ENCODE data around the gene MTFR1L. TPM values are rescaled to one million over a fixed set of nuclear protein-coding genes. Genes with fewer than 3 reads are reported as not detected.

Gene MTFR1L
- total RNA-seq, 2 experiments from 2014 or later = 35.3 to 43.4 TPM

- peaks cover 29% of the 10 kb centered on the region for H3K4me1 ChIP-seq (ENCODE audit: insufficient read depth, low read length, poor library complexity, severe bottlenecking)
- H3K79me2 ChIP-seq (ENCODE audit: insufficient read depth, low read depth, low read length) = no peaks in the 10 kb centered on the region
- ChIA-PET POLR2A (interaction anchor here (0.6 to 1.3 kb wide), 6 partner anchors 12 to 255 kb away, joined by 3 read pairs; no protein-coding TSS in a partner anchor), CTCF (ENCODE audit: unreplicated experiment) (no interaction called here)
- H3K4me3 ChIP-seq (ENCODE audit: low read depth, low read length, poor library complexity, severe bottlenecking) = peak overlapping the region; percentile 1
- intact Hi-C loops (cut with micrococcal nuclease; ENCODE audit: unreplicated experiment) = no loop called here
- no peaks in the 10 kb centered on the region for H3K9me2 ChIP-seq (ENCODE audit: insufficient read depth, low read length)
- TF ChIP-seq CTCF (conservative IDR thresholded peaks at IDR 0.05; ENCODE audit: low read length) (no peak), EZH2phosphoT487 (IDR thresholded peaks at IDR 0.05; ENCODE audit: borderline replicate concordance, low read depth, low read length) (no peak)
- H3K9me3 ChIP-seq (ENCODE audit: low read length) = no peaks in the 10 kb centered on the region
- BruUV-seq (replicated peaks) = TSS peak; percentile 74
- H3K4me2 ChIP-seq (ENCODE audit: low read length) = peak overlapping the region; percentile 56
- H2AFZ ChIP-seq (ENCODE audit: low read length) = no peak overlapping the region
- peak; percentile 47 for DNase-seq (ENCODE audit: low spot score)
- H3K27ac ChIP-seq (ENCODE audit: low read depth, low read length, poor library complexity, severe bottlenecking) = no peak overlapping the region
- no peaks in the 10 kb centered on the region for H3K36me3 ChIP-seq (ENCODE audit: insufficient read depth, low read length)
- H4K20me1 ChIP-seq (ENCODE audit: insufficient read depth, low read length) = no peaks in the 10 kb centered on the region
Observed at GRCh38 chr1:25802915-25803314, 16.8 kb upstream of the MTFR1L start.

GRCh38 chr1:25803368-25803767, 16.4 kb upstream of the MTFR1L start:
- CTCF ChIA-PET (ENCODE audit: unreplicated experiment) = no interaction called here
- POLR2A ChIA-PET = interaction anchor here (0.6 to 1.3 kb wide), 5 partner anchors 11 to 77 kb away, joined by 3 to 4 read pairs (median 3); no protein-coding TSS in a partner anchor
- H3K9me3 ChIP-seq (ENCODE audit: low read length) = no peaks in the 10 kb centered on the region
- intact Hi-C loops (cut with micrococcal nuclease; ENCODE audit: unreplicated experiment) = no loop called here
- peaks cover 29% of the 10 kb centered on the region for H3K4me1 ChIP-seq (ENCODE audit: insufficient read depth, low read length, poor library complexity, severe bottlenecking)
- no peaks in the 10 kb centered on the region for H3K9me2 ChIP-seq (ENCODE audit: insufficient read depth, low read length)
- H3K4me2 ChIP-seq (ENCODE audit: low read length) = peak overlapping the region; percentile 56
- H3K79me2 ChIP-seq (ENCODE audit: insufficient read depth, low read depth, low read length) = no peaks in the 10 kb centered on the region
- no peak overlapping the region for H3K4me3 ChIP-seq (ENCODE audit: low read depth, low read length, poor library complexity, severe bottlenecking)
- no peaks in the 10 kb centered on the region for H4K20me1 ChIP-seq (ENCODE audit: insufficient read depth, low read length)
- no peak for TF ChIP-seq CTCF (conservative IDR thresholded peaks at IDR 0.05; ENCODE audit: low read length)
- no peak for TF ChIP-seq EZH2phosphoT487 (IDR thresholded peaks at IDR 0.05; ENCODE audit: borderline replicate concordance, low read depth, low read length)
- no peaks in the 10 kb centered on the region for H3K36me3 ChIP-seq (ENCODE audit: insufficient read depth, low read length)
- H2AFZ ChIP-seq (ENCODE audit: low read length) = no peak overlapping the region
- BruUV-seq (replicated peaks) = no TSS peak
- no peak for DNase-seq (ENCODE audit: low spot score)
- no peak overlapping the region for H3K27ac ChIP-seq (ENCODE audit: low read depth, low read length, poor library complexity, severe bottlenecking)

GRCh38 chr1:25804244-25804963, 15.3 kb upstream of the MTFR1L start:
- H3K27ac ChIP-seq (ENCODE audit: low read depth, low read length, poor library complexity, severe bottlenecking) = no peak overlapping the region
- no peaks in the 10 kb centered on the region for H3K79me2 ChIP-seq (ENCODE audit: insufficient read depth, low read depth, low read length)
- CTCF ChIA-PET (ENCODE audit: unreplicated experiment) = no interaction called here
- no peaks in the 10 kb centered on the region for H4K20me1 ChIP-seq (ENCODE audit: insufficient read depth, low read length)
- POLR2A ChIA-PET = interaction anchor here (0.6 to 0.7 kb wide), 2 partner anchors 78 to 165 kb away, joined by 3 to 4 read pairs; no protein-coding TSS in a partner anchor
- H2AFZ ChIP-seq (ENCODE audit: low read length) = no peak overlapping the region
- DNase-seq (ENCODE audit: low spot score) = no peak
- peaks cover 28% of the 10 kb centered on the region for H3K4me1 ChIP-seq (ENCODE audit: insufficient read depth, low read length, poor library complexity, severe bottlenecking)
- no peak overlapping the region for H3K4me2 ChIP-seq (ENCODE audit: low read length)
- H3K4me3 ChIP-seq (ENCODE audit: low read depth, low read length, poor library complexity, severe bottlenecking) = no peak overlapping the region
- 0 out of 2 replicates have a peak, but pooled peaks have one; percentile 17 for TF ChIP-seq CTCF (conservative IDR thresholded peaks at IDR 0.05; ENCODE audit: low read length)
- no peak for TF ChIP-seq EZH2phosphoT487 (IDR thresholded peaks at IDR 0.05; ENCODE audit: borderline replicate concordance, low read depth, low read length)
- no TSS peak for BruUV-seq (replicated peaks)
- H3K36me3 ChIP-seq (ENCODE audit: insufficient read depth, low read length) = no peaks in the 10 kb centered on the region
- intact Hi-C loops (cut with micrococcal nuclease; ENCODE audit: unreplicated experiment) = no loop called here
- H3K9me2 ChIP-seq (ENCODE audit: insufficient read depth, low read length) = no peaks in the 10 kb centered on the region
- no peaks in the 10 kb centered on the region for H3K9me3 ChIP-seq (ENCODE audit: low read length)

Measured in OCI-LY7 (cell line).